Nephron (organoid): Measurements from ENCODE around the gene ADRA1B.

Experiments used
- H3K27ac Mint-ChIP-seq, 3 experiments: 2 replicates each; pipeline ENCODE4 v1.8.0; 2020; ENCODE audit warnings: mixed read lengths in 3 of 3, mild to moderate bottlenecking in 2 of 3, moderate library complexity in 1 of 3
- H3K27me3 Mint-ChIP-seq: 2 replicates; pipeline ENCODE4 v1.8.0; 2021; ENCODE audit warnings: low read depth, mild to moderate bottlenecking, moderate library complexity, mixed read lengths
- H3K36me3 Mint-ChIP-seq: 2 replicates; pipeline ENCODE4 v1.8.0; 2020; ENCODE audit warnings: low read depth, mixed read lengths
- H3K4me1 Mint-ChIP-seq: 2 replicates; pipeline ENCODE4 v1.8.0; 2020; ENCODE audit warnings: mixed read lengths
- H3K4me3 Mint-ChIP-seq, 3 experiments: 2 replicates each; pipeline ENCODE4 v1.8.0; 2020; ENCODE audit warnings: mild to moderate bottlenecking in 3 of 3, mixed read lengths in 3 of 3, moderate library complexity in 2 of 3
- H3K9me3 Mint-ChIP-seq: 2 replicates; pipeline ENCODE4 v1.8.0; 2020; ENCODE audit warnings: mixed read lengths
- TF ChIP-seq, protein P1 (sequence below), 3 experiments: fragments of 200-600 bp; sonication (generic); IDR thresholded peaks; one replicate each; pipeline ENCODE4 v1.5.0; 2021; ENCODE audit warnings: antibody characterized with exemption in 3 of 3; ENCODE audit not compliant: unreplicated experiment in 3 of 3

The ADRA1B gene

GRCh38 chr5:159897786-159898393, 18.4 kb upstream of the ADRA1B start:
- H3K27me3 Mint-ChIP-seq, result peaks cover 4% of the 10 kb centered on the region
- H3K4me1 Mint-ChIP-seq, result peaks cover 12% of the 10 kb centered on the region
- no peaks in the 10 kb centered on the region for H3K36me3 Mint-ChIP-seq
- H3K9me3 Mint-ChIP-seq, result no peaks in the 10 kb centered on the region
- H3K27ac Mint-ChIP-seq, result no peak overlapping the region
- TF ChIP-seq, protein P1, sequence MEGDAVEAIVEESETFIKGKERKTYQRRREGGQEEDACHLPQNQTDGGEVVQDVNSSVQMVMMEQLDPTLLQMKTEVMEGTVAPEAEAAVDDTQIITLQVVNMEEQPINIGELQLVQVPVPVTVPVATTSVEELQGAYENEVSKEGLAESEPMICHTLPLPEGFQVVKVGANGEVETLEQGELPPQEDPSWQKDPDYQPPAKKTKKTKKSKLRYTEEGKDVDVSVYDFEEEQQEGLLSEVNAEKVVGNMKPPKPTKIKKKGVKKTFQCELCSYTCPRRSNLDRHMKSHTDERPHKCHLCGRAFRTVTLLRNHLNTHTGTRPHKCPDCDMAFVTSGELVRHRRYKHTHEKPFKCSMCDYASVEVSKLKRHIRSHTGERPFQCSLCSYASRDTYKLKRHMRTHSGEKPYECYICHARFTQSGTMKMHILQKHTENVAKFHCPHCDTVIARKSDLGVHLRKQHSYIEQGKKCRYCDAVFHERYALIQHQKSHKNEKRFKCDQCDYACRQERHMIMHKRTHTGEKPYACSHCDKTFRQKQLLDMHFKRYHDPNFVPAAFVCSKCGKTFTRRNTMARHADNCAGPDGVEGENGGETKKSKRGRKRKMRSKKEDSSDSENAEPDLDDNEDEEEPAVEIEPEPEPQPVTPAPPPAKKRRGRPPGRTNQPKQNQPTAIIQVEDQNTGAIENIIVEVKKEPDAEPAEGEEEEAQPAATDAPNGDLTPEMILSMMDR (IDR thresholded peaks at IDR 0.05; ENCODE audit: unreplicated experiment in 3 of 3), result no peak
- H3K4me3 Mint-ChIP-seq, result no peak overlapping the region

DNA sequence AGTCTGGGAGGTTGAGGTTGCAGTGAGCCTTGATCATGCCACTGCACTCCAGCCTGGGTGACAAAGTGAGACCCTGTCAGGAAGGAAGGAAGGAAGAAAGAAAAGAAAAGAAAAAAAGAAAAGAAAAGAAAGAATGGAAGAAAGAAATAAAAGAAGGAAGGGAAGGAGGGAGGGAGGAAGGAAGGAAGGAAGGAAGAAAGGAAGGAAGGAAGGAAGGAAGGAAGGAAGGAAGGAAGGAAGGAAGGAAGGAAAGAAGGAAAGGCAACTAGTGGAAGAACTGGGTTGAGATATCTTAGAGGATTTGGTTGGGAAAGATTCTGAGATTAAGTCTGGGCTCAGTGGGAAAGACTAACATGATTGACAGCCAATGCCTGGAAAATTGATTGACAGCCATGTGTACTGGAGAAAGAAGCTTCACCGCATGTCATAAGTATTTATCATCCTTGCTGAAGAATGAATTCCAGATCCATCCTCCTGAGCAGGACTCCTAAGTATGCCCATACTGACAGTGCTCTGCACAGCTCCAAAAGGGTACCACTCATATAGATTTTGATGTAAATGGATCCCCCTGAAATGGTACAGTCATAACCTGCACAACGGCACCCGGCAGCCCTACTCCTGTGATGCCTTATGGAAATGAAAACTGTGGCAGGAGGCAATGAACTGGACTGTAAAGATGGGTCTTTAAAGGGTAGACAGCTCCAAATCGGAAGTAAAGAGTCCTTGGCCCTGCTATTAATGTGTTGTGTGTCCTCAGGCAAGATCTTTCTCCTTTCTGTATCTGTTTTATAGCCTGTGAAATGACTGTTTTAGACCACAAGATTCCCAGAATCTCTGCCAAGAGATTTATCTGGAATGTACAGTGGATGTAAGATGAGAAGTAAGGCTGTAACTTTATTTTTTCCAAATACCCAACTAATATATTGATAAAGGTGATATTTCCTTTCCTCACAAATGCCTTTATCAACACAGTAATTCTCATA, 16.9 kb upstream of the ADRA1B start:
- Mint-ChIP-seq H3K36me3 (no peaks in the 10 kb centered on the region), H3K4me1 (peaks cover 12% of the 10 kb centered on the region), H3K4me3 (no peak overlapping the region), H3K27me3 (peaks cover 4% of the 10 kb centered on the region), H3K27ac (no peak overlapping the region), H3K9me3 (no peaks in the 10 kb centered on the region)
- TF ChIP-seq, protein P1 (IDR thresholded peaks at IDR 0.05; ENCODE audit: unreplicated experiment in 3 of 3), result no peak

DNA sequence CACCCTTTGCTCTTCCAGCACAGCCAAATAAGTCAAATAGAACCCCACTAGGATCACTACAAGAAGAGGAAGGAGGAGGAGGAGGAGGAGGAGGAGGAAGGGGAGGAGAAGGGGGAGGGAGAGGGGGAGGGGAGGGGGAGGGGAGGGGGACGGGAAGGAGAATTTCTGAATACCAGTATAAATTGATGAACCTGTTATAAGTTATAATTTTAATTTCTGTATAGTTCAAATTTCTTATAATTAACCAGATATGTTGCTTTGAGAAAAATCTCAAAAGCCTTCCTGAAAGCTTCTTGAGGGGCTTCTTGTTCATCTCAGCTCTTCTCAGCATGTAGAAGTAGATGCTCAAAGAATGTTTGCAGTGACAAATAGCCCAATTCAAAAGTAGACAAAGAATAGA, 15.0 kb upstream of the ADRA1B start:
- no peaks in the 10 kb centered on the region for H3K36me3 Mint-ChIP-seq
- H3K27ac Mint-ChIP-seq, result no peak overlapping the region
- no peak overlapping the region for H3K4me3 Mint-ChIP-seq
- peaks cover 4% of the 10 kb centered on the region for H3K27me3 Mint-ChIP-seq
- TF ChIP-seq, protein P1 (IDR thresholded peaks at IDR 0.05; ENCODE audit: unreplicated experiment in 3 of 3), result no peak
- no peaks in the 10 kb centered on the region for H3K9me3 Mint-ChIP-seq
- H3K4me1 Mint-ChIP-seq, result peaks cover 12% of the 10 kb centered on the region

DNA sequence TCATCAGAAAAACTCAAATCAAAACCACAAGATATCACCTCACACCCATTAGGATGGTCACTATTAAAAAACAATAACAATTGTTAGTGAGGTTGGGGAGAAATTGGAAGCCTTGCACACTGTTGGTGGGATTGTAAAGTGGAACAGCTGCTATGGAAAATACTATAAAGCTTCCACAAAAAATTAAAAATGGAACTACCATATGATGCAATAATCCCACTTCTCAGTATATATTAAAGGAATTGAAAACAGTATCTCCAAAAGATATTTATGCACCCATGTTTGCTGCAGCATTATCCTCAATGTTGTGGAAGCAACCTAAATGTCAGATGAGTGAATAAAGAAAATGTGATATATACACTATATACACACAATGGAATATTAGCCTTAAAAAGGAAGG, 14.5 kb upstream of the ADRA1B start:
- Mint-ChIP-seq H3K27me3 (peaks cover 5% of the 10 kb centered on the region), H3K27ac (no peak overlapping the region), H3K4me1 (peaks cover 12% of the 10 kb centered on the region), H3K9me3 (no peaks in the 10 kb centered on the region), H3K4me3 (no peak overlapping the region), H3K36me3 (no peaks in the 10 kb centered on the region)
- TF ChIP-seq, protein P1 (IDR thresholded peaks at IDR 0.05; ENCODE audit: unreplicated experiment in 3 of 3), result no peak

DNA sequence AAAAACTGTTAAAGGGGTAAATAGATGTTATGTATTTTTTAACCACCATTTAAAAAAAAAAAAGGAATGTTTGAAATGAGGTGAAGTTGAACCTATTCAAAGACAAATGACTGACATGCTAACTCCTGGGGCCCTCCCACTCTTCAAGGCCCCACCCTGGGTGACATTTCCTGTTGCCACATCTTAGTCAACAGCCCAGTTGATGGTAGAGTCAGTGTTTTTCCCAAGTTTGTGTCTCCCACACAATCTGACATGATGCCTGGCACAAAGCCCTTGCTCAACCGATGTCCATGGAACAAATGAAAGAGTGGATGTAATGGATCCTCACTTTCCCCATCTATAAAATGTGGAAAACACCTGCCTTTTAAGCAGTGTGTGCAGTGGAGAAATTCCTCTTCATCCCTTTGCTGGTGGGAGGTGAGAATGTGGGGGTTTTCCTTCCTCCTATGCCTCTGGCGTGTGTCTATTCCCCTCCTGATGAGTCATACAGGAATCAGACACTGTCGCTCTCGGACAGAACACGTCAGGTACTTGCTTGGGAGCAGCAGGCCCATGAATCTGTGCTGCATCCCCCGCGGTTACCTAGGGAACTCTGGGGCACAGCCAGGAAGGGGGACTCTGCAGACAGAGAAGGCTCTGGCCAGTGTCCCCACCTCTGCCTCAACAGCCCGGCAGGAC, 13.7 kb upstream of the ADRA1B start:
- no peaks in the 10 kb centered on the region for H3K36me3 Mint-ChIP-seq
- TF ChIP-seq, protein P1 (IDR thresholded peaks at IDR 0.05; ENCODE audit: unreplicated experiment in 3 of 3), result no peak

More for the DNA sequence above, 13.7 kb upstream of the ADRA1B start:
- no peak overlapping the region for H3K27ac Mint-ChIP-seq
- H3K27me3 Mint-ChIP-seq, result peaks cover 7% of the 10 kb centered on the region
- no peak overlapping the region for H3K4me3 Mint-ChIP-seq
- H3K9me3 Mint-ChIP-seq, result no peaks in the 10 kb centered on the region
- peaks cover 12% of the 10 kb centered on the region for H3K4me1 Mint-ChIP-seq
